Measurements from ENCODE around the gene GTF2H1. TPM values are rescaled to one million over a fixed set of nuclear protein-coding genes. Genes with fewer than 3 reads are reported as not detected.

GTF2H1 gene
- polyA plus RNA-seq, 1 of the 3 experiments (the other 2 are of a cell fraction): 31.2 TPM

GRCh38 chr11:18369398-18369797, 47.0 kb downstream of the GTF2H1 start:
- Histone ChIP-seq H3K36me3 (replicated peaks in 1 of 2; ENCODE audit: control insufficient read depth in 1 of 2, insufficient read depth in 2 of 2, low read length in 1 of 2) (peaks cover 23 to 32% of the 10 kb centered on the region in 2 experiments), H3K79me2 (ENCODE audit: insufficient read depth) (no peaks in the 10 kb centered on the region), H3K9ac (no peak overlapping the region), H3F3A (replicated peaks; ENCODE audit: insufficient read depth) (peaks cover 15% of the 10 kb centered on the region), H3K9me3 (no peaks in the 10 kb centered on the region), H4K20me1 (ENCODE audit: insufficient read depth) (no peaks in the 10 kb centered on the region), H3K27ac (ENCODE audit: low read depth in 2 of 2, low read length in 1 of 2) (no peak overlapping the region), H3K4me3 (ENCODE audit: low read depth in 2 of 2, low read length in 1 of 2) (no peak overlapping the region), H2AFZ (ENCODE audit: low read depth) (no peak overlapping the region), H3K27me3 (ENCODE audit: insufficient read depth) (no peaks in the 10 kb centered on the region), H3K4me1 (ENCODE audit: control insufficient read depth in 1 of 2, insufficient read depth in 2 of 2, low read depth in 1 of 2, low read length in 1 of 2) (peaks cover 5 to 7% of the 10 kb centered on the region in 2 experiments; a peak in 3 of 4 replicates), H3K4me2 (no peak overlapping the region), H3K9me2 (no peaks in the 10 kb centered on the region)
- DNase-seq: no peak
- ChIA-PET POLR2A (no interaction called here), CTCF (no interaction called here)
- WGBS (ENCODE audit: low lambda C conversion rate): 93% methylated on average over 2 of the region's 2 CpGs
- TF ChIP-seq JUND (IDR thresholded peaks at IDR 0.05) (no peak), RCOR1 (IDR thresholded peaks at IDR 0.05; ENCODE audit: low read length) (no peak), TEAD4 (IDR thresholded peaks at IDR 0.05; ENCODE audit: borderline replicate concordance, insufficient read depth) (no peak)

DNA sequence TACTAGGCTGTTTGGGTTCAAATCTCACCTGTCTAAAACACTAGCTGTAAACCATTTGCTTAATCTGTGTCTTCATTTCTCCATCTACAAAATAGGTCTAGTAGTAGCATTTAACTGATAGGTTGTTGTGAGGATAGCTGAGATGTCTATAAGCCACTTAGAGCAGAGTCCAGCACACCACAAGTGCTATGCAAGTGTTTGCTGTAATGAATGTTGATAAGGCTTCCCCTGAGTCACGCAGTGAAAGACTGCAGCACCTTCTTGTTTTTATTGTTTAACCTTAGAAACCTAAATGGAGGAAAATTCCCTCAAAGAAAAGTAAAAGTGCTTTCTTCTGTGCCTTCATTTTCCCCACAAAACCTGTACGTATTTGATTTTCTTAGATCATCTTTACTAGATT, 48.9 kb downstream of the GTF2H1 start:
- POLR2A ChIA-PET: no interaction called here
- no peaks in the 10 kb centered on the region for H3K9me2 ChIP-seq
- H3K27ac ChIP-seq (ENCODE audit: low read depth in 2 of 2, low read length in 1 of 2): no peak overlapping the region
- no peaks in the 10 kb centered on the region for H3K79me2 ChIP-seq (ENCODE audit: insufficient read depth)
- no peak overlapping the region for H3K4me2 ChIP-seq
- no peak for TF ChIP-seq YY1 (IDR thresholded peaks at IDR 0.05; ENCODE audit: low read depth)
- peaks cover 0 to 7% of the 10 kb centered on the region in 2 experiments; a peak in 2 of 4 replicates for H3K4me1 ChIP-seq (ENCODE audit: control insufficient read depth in 1 of 2, insufficient read depth in 2 of 2, low read depth in 1 of 2, low read length in 1 of 2)
- H3K9me3 ChIP-seq: no peaks in the 10 kb centered on the region
- peaks cover 10 to 14% of the 10 kb centered on the region in 2 experiments for H3K36me3 ChIP-seq (replicated peaks in 1 of 2; ENCODE audit: control insufficient read depth in 1 of 2, insufficient read depth in 2 of 2, low read length in 1 of 2)
- H3F3A ChIP-seq (replicated peaks; ENCODE audit: insufficient read depth): peaks cover 10% of the 10 kb centered on the region
- H3K4me3 ChIP-seq (ENCODE audit: low read depth in 2 of 2, low read length in 1 of 2): no peak overlapping the region
- H3K9ac ChIP-seq: no peak overlapping the region
- H4K20me1 ChIP-seq (ENCODE audit: insufficient read depth): no peaks in the 10 kb centered on the region
- CTCF ChIA-PET: interaction anchor here (1.0 kb wide), 1 partner anchor 404 kb away, joined by 3 read pairs; no protein-coding TSS in a partner anchor
- 99% methylated on average over 2 of the region's 2 CpGs for WGBS (ENCODE audit: low lambda C conversion rate)
- no peak for DNase-seq
- H3K27me3 ChIP-seq (ENCODE audit: insufficient read depth): no peaks in the 10 kb centered on the region
- H2AFZ ChIP-seq (ENCODE audit: low read depth): no peak overlapping the region

DNA sequence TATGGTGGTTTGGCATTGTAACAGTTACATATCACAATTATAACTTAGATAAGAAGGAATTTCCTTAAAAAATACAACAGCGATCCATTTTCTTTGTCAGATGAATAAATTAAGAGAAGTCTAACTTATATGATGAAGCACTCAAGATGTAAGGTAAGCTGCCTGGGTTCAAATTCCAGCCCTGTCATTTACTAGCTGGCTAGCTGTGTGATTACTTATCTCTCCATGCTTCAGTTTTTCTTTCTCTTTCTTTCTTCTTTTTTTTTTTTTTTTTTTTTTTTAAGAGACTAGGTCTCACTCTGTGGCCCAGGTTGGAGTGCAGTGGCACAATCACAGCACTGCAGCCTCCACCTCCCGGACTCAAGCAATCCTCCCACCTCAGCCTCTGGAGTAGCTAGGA, 49.8 kb downstream of the GTF2H1 start:
- 100% methylated on average over 2 of the region's 2 CpGs for WGBS (ENCODE audit: low lambda C conversion rate)
- Histone ChIP-seq H3K9me3 (no peaks in the 10 kb centered on the region), H4K20me1 (ENCODE audit: insufficient read depth) (no peaks in the 10 kb centered on the region), H3K9me2 (no peaks in the 10 kb centered on the region), H3K4me3 (ENCODE audit: low read depth in 2 of 2, low read length in 1 of 2) (no peak overlapping the region), H3K36me3 (replicated peaks in 1 of 2; ENCODE audit: control insufficient read depth in 1 of 2, insufficient read depth in 2 of 2, low read length in 1 of 2) (peaks cover 2 to 6% of the 10 kb centered on the region in 2 experiments), H3K4me1 (ENCODE audit: control insufficient read depth in 1 of 2, insufficient read depth in 2 of 2, low read depth in 1 of 2, low read length in 1 of 2) (peaks cover 0 to 2% of the 10 kb centered on the region in 2 experiments; a peak in 1 of 4 replicates), H2AFZ (ENCODE audit: low read depth) (no peak overlapping the region), H3K27ac (ENCODE audit: low read depth in 2 of 2, low read length in 1 of 2) (no peak overlapping the region), H3K9ac (no peak overlapping the region), H3K27me3 (ENCODE audit: insufficient read depth) (no peaks in the 10 kb centered on the region), H3F3A (replicated peaks; ENCODE audit: insufficient read depth) (peaks cover 2% of the 10 kb centered on the region), H3K79me2 (ENCODE audit: insufficient read depth) (no peaks in the 10 kb centered on the region), H3K4me2 (no peak overlapping the region)
- no peak for DNase-seq
- POLR2A ChIA-PET: interaction anchor here (1.0 kb wide), 1 partner anchor 23 kb away, joined by 4 read pairs; no protein-coding TSS in a partner anchor
- CTCF ChIA-PET: no interaction called here
- TF ChIP-seq, protein P1, sequence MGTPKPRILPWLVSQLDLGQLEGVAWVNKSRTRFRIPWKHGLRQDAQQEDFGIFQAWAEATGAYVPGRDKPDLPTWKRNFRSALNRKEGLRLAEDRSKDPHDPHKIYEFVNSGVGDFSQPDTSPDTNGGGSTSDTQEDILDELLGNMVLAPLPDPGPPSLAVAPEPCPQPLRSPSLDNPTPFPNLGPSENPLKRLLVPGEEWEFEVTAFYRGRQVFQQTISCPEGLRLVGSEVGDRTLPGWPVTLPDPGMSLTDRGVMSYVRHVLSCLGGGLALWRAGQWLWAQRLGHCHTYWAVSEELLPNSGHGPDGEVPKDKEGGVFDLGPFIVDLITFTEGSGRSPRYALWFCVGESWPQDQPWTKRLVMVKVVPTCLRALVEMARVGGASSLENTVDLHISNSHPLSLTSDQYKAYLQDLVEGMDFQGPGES (IDR thresholded peaks at IDR 0.05; ENCODE audit: low read depth, low read length): no peak
- TF ChIP-seq CHD2 (IDR thresholded peaks at IDR 0.05; ENCODE audit: low read length, partially characterized antibody): no peak
- no peak for TF ChIP-seq TAF1 (IDR thresholded peaks at IDR 0.05; ENCODE audit: borderline replicate concordance, low read depth, low read length)
- no peak for TF ChIP-seq TCF12 (IDR thresholded peaks at IDR 0.05)
- no peak for TF ChIP-seq RAD21 (IDR thresholded peaks at IDR 0.05; ENCODE audit: low read length)
- TF ChIP-seq MXI1 (IDR thresholded peaks at IDR 0.05; ENCODE audit: low read depth, low read length): no peak

Data from SK-N-SH (cell line).